K562 (cell line): ENCODE results near the gene UNC5C.

Experiments
- EZH2 ChIP-seq: IDR thresholded peaks from 2 replicates; pipeline ENCODE4 v1.6.1; 2012; ENCODE audit warnings: low read depth, mild to moderate bottlenecking, inconsistent platforms, low read length, borderline replicate concordance
- GATA2 ChIP-seq: sonication (generic); formaldehyde crosslinking; IDR thresholded peaks from 2 replicates; pipeline ENCODE4 v1.4.0; 2020; ENCODE audit warnings: mild to moderate bottlenecking, missing genetic modification reagents
- HNRNPL ChIP-seq: fragments of 200-400 bp; formaldehyde crosslinking; IDR thresholded peaks from 2 replicates; pipeline ENCODE4 v1.6.1; 2017; ENCODE audit warnings: low read depth, mild to moderate bottlenecking, low read length
- KDM1A ChIP-seq, 2 experiments: fragments of 450-650 bp; IDR thresholded peaks; 2 replicates each; pipeline ENCODE4 v1.6.1; 2016; ENCODE audit warnings: mild to moderate bottlenecking in 2 of 2
- POLR2A ChIP-seq: fragments of 450-650 bp; conservative IDR thresholded peaks from 2 replicates; pipeline ENCODE4 v1.6.1; 2016
- RBM25 ChIP-seq: fragments of 200-400 bp; formaldehyde crosslinking; IDR thresholded peaks from 2 replicates; pipeline ENCODE4 v1.6.1; 2018; ENCODE audit warnings: low read length, low read depth, moderate library complexity; ENCODE audit not compliant: severe bottlenecking
- RBM39 ChIP-seq: fragments of 200-400 bp; formaldehyde crosslinking; optimal IDR thresholded peaks from 2 replicates; pipeline ENCODE3; 2018; ENCODE audit warnings: low read depth, low read length
- SPI1 ChIP-seq: IDR thresholded peaks from 2 replicates; pipeline ENCODE4 v1.6.1; 2011; ENCODE audit warnings: low read depth, low read length, control low read depth, borderline replicate concordance
- ZNF121 ChIP-seq: sonication (generic); formaldehyde crosslinking; conservative IDR thresholded peaks from 2 replicates; pipeline ENCODE4 v1.8.0; 2022; ENCODE audit warnings: missing genetic modification reagents
- TF ChIP-seq, protein P1 (sequence below), 2 experiments: fragments of 450-650 bp in 1 of 2; sonication (generic) in 1 of 2; formaldehyde crosslinking in 1 of 2; IDR thresholded peaks; 2 replicates each; pipeline versions ENCODE4 v1.7.1 to v1.9.0; 2016 to 2022; ENCODE audit warnings: inconsistent platforms in 1 of 2, mild to moderate bottlenecking in 1 of 2, missing genetic modification reagents in 1 of 2
- TF ChIP-seq, protein P2 (sequence below), 3 experiments: IDR thresholded peaks in 2 of 3; conservative IDR thresholded peaks in 1 of 3; 2 replicates each; pipeline ENCODE4 v1.5.1; 2011 to 2012; ENCODE audit warnings: low read length in 3 of 3, mild to moderate bottlenecking in 3 of 3, control low read depth in 2 of 3, improper control_type of control experiment in 1 of 3, inconsistent platforms in 1 of 3, low read depth in 1 of 3, mixed read lengths in 1 of 3, moderate library complexity in 1 of 3; ENCODE audit not compliant: insufficient read depth in 2 of 3

DNA sequence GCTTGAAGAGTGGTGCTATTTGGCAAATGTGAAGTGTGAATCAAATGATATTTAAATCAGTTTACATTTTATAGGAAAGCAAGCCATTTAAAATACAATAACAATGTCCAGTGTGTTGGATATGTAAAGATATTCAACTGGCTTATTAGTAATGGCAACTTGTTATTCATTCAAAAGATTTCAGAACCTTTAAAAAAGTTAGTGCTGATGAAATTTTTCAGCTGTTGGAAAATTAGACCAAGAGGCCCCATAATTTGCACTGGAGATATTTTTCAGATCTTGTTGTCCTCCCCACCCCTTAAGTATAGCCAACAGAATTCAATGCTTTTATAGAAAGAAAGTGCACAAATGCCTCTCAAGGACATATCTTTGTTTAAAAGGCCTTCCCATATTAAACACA, 54.6 kb downstream of the UNC5C start:
- TF ChIP-seq GATA2 (CRISPR knock-in tag), result no peak
- no peak for TF ChIP-seq POLR2A
- no peak for TF ChIP-seq EZH2
- no peak for TF ChIP-seq RBM39
- TF ChIP-seq, protein P1, sequence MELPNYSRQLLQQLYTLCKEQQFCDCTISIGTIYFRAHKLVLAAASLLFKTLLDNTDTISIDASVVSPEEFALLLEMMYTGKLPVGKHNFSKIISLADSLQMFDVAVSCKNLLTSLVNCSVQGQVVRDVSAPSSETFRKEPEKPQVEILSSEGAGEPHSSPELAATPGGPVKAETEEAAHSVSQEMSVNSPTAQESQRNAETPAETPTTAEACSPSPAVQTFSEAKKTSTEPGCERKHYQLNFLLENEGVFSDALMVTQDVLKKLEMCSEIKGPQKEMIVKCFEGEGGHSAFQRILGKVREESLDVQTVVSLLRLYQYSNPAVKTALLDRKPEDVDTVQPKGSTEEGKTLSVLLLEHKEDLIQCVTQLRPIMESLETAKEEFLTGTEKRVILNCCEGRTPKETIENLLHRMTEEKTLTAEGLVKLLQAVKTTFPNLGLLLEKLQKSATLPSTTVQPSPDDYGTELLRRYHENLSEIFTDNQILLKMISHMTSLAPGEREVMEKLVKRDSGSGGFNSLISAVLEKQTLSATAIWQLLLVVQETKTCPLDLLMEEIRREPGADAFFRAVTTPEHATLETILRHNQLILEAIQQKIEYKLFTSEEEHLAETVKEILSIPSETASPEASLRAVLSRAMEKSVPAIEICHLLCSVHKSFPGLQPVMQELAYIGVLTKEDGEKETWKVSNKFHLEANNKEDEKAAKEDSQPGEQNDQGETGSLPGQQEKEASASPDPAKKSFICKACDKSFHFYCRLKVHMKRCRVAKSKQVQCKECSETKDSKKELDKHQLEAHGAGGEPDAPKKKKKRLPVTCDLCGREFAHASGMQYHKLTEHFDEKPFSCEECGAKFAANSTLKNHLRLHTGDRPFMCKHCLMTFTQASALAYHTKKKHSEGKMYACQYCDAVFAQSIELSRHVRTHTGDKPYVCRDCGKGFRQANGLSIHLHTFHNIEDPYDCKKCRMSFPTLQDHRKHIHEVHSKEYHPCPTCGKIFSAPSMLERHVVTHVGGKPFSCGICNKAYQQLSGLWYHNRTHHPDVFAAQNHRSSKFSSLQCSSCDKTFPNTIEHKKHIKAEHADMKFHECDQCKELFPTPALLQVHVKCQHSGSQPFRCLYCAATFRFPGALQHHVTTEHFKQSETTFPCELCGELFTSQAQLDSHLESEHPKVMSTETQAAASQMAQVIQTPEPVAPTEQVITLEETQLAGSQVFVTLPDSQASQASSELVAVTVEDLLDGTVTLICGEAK (IDR thresholded peaks at IDR 0.05), result no peak
- TF ChIP-seq, protein P1 (CRISPR knock-in tag; IDR thresholded peaks at IDR 0.05), result no peak
- TF ChIP-seq, protein P2, sequence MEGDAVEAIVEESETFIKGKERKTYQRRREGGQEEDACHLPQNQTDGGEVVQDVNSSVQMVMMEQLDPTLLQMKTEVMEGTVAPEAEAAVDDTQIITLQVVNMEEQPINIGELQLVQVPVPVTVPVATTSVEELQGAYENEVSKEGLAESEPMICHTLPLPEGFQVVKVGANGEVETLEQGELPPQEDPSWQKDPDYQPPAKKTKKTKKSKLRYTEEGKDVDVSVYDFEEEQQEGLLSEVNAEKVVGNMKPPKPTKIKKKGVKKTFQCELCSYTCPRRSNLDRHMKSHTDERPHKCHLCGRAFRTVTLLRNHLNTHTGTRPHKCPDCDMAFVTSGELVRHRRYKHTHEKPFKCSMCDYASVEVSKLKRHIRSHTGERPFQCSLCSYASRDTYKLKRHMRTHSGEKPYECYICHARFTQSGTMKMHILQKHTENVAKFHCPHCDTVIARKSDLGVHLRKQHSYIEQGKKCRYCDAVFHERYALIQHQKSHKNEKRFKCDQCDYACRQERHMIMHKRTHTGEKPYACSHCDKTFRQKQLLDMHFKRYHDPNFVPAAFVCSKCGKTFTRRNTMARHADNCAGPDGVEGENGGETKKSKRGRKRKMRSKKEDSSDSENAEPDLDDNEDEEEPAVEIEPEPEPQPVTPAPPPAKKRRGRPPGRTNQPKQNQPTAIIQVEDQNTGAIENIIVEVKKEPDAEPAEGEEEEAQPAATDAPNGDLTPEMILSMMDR (IDR thresholded peaks at IDR 0.05 in 2 of 3, conservative IDR thresholded peaks at IDR 0.05 in 1 of 3; ENCODE audit: insufficient read depth in 2 of 3, low read depth in 1 of 3, low read length in 3 of 3), result no peak
- no peak for TF ChIP-seq KDM1A (IDR thresholded peaks at IDR 0.05)
- no peak for TF ChIP-seq ZNF121 (CRISPR knock-in tag)
- no peak for TF ChIP-seq SPI1
- TF ChIP-seq HNRNPL, result no peak
- no peak for TF ChIP-seq RBM25
